Measurements from ENCODE around the gene MYRF.

DNA sequence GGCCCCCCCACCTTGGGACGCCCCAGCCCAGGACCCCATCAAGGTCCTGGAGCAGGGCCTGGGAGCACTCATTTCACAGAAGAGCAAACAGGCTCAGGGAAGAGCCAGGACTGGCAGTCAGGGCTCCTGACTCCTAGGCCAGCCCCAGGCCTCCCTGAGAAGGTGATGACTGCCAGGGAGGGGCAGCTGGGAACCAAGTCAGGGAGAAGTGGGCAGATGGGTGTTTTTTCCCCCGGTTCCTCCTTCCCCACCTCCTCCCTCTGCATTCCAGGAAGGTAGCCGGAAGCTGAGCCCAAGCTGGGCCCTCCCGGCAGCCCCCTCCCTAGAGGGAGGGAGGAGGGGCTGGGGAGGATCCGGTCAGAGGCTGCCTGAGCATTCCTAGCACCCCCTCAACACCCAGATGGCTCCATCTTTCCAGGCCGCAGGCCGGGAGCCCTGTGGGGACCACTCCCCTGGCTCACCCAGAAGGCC, 19.6 kb downstream of the MYRF start:
- TF ChIP-seq, protein P1, sequence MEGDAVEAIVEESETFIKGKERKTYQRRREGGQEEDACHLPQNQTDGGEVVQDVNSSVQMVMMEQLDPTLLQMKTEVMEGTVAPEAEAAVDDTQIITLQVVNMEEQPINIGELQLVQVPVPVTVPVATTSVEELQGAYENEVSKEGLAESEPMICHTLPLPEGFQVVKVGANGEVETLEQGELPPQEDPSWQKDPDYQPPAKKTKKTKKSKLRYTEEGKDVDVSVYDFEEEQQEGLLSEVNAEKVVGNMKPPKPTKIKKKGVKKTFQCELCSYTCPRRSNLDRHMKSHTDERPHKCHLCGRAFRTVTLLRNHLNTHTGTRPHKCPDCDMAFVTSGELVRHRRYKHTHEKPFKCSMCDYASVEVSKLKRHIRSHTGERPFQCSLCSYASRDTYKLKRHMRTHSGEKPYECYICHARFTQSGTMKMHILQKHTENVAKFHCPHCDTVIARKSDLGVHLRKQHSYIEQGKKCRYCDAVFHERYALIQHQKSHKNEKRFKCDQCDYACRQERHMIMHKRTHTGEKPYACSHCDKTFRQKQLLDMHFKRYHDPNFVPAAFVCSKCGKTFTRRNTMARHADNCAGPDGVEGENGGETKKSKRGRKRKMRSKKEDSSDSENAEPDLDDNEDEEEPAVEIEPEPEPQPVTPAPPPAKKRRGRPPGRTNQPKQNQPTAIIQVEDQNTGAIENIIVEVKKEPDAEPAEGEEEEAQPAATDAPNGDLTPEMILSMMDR (IDR thresholded peaks at IDR 0.05), result no peak
- TF ChIP-seq POLR2A (IDR thresholded peaks at IDR 0.05), result no peak
